Ovary (tissue), 9 donors: ENCODE measurements around the gene ATRNL1. TPM values are rescaled to one million over a fixed set of nuclear protein-coding genes. Genes with fewer than 3 reads are reported as not detected.

Experiments used
- DNase-seq, 5 donors: peaks; one replicate each; pipeline ENCODE4 v3.0.0-alpha.2; 2019 to 2020
- H3K27ac ChIP-seq, 2 donors: fragments of 200-600 bp; one replicate each; pipeline versions ENCODE4 v1.5.1 to v1.8.0; 2019 to 2022
- H3K27me3 ChIP-seq: fragments of 200-600 bp; one replicate; pipeline ENCODE4 v1.8.0; 2022
- H3K36me3 ChIP-seq: fragments of 200-600 bp; sonication (generic); one replicate; pipeline ENCODE4 v1.5.1; 2019
- H3K4me1 ChIP-seq: one replicate; pipeline ENCODE4 v1.8.1; 2013; ENCODE audit warnings: mild to moderate bottlenecking, moderate library complexity; ENCODE audit not compliant: insufficient read depth
- H3K4me3 ChIP-seq: fragments of 200-600 bp; sonication (generic); one replicate; pipeline ENCODE4 v1.5.1; 2017
- H3K9me3 ChIP-seq, 2 donors: fragments of 200-600 bp in 1 of 2; sonication (generic) in 1 of 2; one replicate each; pipeline versions ENCODE4 v1.5.1 to v1.8.1; 2013 to 2019; ENCODE audit warnings: mild to moderate bottlenecking in 1 of 2, moderate library complexity in 1 of 2
- CTCF ChIP-seq, 3 donors: fragments of 450-650 bp in 2 of 3; fragments of 200-600 bp in 1 of 3; IDR thresholded peaks; one replicate each; pipeline versions ENCODE4 v1.5.1 to v1.8.0; 2016 to 2022; ENCODE audit warnings: antibody characterized with exemption in 3 of 3, mild to moderate bottlenecking in 1 of 3
- EP300 ChIP-seq: sonication (generic); formaldehyde crosslinking; IDR thresholded peaks from one replicate; pipeline ENCODE4 v1.6.1; 2017; ENCODE audit warnings: antibody characterized with exemption
- POLR2A ChIP-seq: fragments of 450-650 bp; IDR thresholded peaks from one replicate; pipeline ENCODE4 v1.6.1; 2017; ENCODE audit warnings: antibody characterized with exemption, mild to moderate bottlenecking, moderate library complexity
- WGBS, 3 donors: extraction: QIAGEN DNeasy Blood & Tissue Kit in 1 of 3; methylation state at CpG; one replicate each; pipeline versions ENCODE4 v1.1.5 to v1.1.7; 2013 to 2017; 5-methylcytosine and 5-hydroxymethylcytosine counted together
- intact Hi-C, 4 donors: fragments of 100-400 bp; cut with DNase I; formaldehyde crosslinking; loops; one replicate each; pipeline versions ENCODE4 v1.11.0 to v1.15.1; 2022 to 2023
- polyA plus RNA-seq, 2 donors: library from polyadenylated mRNA; stranded (reverse); fragments of 200-250 nt in 1 of 2; fragments of 350-450 nt in 1 of 2; fragmentation: Illumina TruSeq in 1 of 2; extraction: RNeasy Lipid Tissue Mini Kit (QIAGEN cat#74804) in 1 of 2; gene quantifications; one replicate each; pipeline ENCODE4 v1.2.3, GENCODE V29; 2013 to 2014
- total RNA-seq, 7 donors: library from RNA; depleted of rRNA in 2 of 7; stranded (reverse); fragments of >200 nt in 2 of 7; fragmentation: NEBNext Ultra II Directional in 3 of 7; extraction: Animal tissue kit (Norgen Biotek cat#: 25700) in 3 of 7; gene quantifications; one replicate each; pipeline versions ENCODE4 v1.1.0 to v1.2.4, GENCODE V29; 2016 to 2023
- donor health status: DM: no; HTN: no; CAD: no; lungs with moderate emphysema.
- donor health status: DM: no; HTN: no; CAD: no.
- donor health status: Bipolar disorder and iron deficiency.
- donor health status: DM: yes; HTN: yes; CAD: no.
- donor health status: DM: no; HTN: no; CAD: no.
- donor health status: DM: yes; HTN: yes; CAD: no.

The ATRNL1 gene
- total and polyA plus RNA-seq, 9 donors: 8.1 to 119 (median 77.8) TPM

GRCh38 chr10:115971921-115972320 is 878.8 kb downstream of the ATRNL1 start:
- H3K27me3 ChIP-seq: no peaks in the 10 kb centered on the region
- H3K4me1 ChIP-seq: no peaks in the 10 kb centered on the region
- no peak for DNase-seq
- no peaks in the 10 kb centered on the region for H3K36me3 ChIP-seq
- H3K27ac ChIP-seq: no peak overlapping the region
- WGBS, 3 donors: 80 to 88% (median 84%) methylated on average over 6 of the region's 6 CpGs
- H3K4me3 ChIP-seq: no peak overlapping the region
- no peaks in the 10 kb centered on the region for H3K9me3 ChIP-seq
- intact Hi-C loops: no loop called here
- TF ChIP-seq CTCF (IDR thresholded peaks at IDR 0.05): no peak
- no peak for TF ChIP-seq EP300

DNA sequence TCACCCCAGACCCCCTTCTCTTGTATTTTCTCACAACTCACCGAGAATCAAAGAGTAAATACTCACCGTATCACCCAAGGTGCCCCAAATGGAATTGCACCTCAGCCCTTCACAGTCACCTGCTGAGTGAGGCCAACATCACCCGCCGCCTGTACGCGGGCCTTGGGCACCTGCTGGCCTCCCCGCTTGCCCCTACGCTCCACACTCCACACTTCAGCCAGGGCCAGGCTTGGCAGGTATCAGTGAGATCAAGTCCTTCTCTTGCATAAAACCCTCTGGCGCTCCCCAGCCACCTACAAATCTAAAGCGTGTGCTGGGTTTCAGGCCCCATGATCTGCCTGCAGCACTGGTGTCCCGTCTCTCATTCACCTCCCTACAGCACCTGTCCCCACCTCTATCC is 879.3 kb downstream of the ATRNL1 start:
- intact Hi-C loops: no loop called here
- Histone ChIP-seq H3K27ac (no peak overlapping the region), H3K36me3 (no peaks in the 10 kb centered on the region), H3K9me3 (no peaks in the 10 kb centered on the region), H3K27me3 (no peaks in the 10 kb centered on the region), H3K4me1 (no peaks in the 10 kb centered on the region), H3K4me3 (no peak overlapping the region)
- TF ChIP-seq EP300: no peak
- TF ChIP-seq POLR2A: no peak
- no peak for TF ChIP-seq CTCF (IDR thresholded peaks at IDR 0.05)
- 75 to 94% (median 90%) methylated on average over 11 of the region's 11 CpGs for WGBS, 3 donors
- no peak for DNase-seq

DNA sequence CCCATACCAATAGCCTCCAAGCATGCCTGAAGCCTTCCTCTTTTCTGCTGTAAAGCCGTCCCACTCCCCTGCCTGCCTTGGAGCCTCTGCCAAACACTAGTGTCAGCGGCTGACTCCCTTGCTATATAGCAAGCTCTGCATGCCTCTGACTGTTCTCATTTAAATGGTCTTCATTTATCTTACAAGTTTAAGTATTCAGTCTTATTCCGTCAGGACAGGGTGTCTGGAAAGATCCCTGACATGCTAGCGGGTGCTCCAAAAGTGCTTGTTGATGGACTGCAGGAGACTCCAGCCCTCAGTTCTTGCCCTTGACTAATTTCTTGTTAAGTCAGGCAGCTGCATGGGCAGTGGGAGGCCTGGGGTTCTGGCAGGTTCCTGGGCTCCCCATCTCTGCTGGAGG is 881.2 kb downstream of the ATRNL1 start:
- no peaks in the 10 kb centered on the region for H3K27me3 ChIP-seq
- H3K4me1 ChIP-seq: no peaks in the 10 kb centered on the region
- 89 to 99% (median 94%) methylated on average over 4 of the region's 4 CpGs for WGBS, 3 donors
- TF ChIP-seq CTCF (IDR thresholded peaks at IDR 0.05): no peak
- no peak for TF ChIP-seq EP300
- TF ChIP-seq POLR2A: no peak
- no peaks in the 10 kb centered on the region for H3K9me3 ChIP-seq
- DNase-seq: no peak
- intact Hi-C loops: no loop called here
- H3K36me3 ChIP-seq: no peaks in the 10 kb centered on the region
- H3K4me3 ChIP-seq: no peak overlapping the region
- H3K27ac ChIP-seq: no peak overlapping the region

GRCh38 chr10:115974816-115975430 is 881.8 kb downstream of the ATRNL1 start:
- Histone ChIP-seq H3K4me1 (no peaks in the 10 kb centered on the region), H3K36me3 (no peaks in the 10 kb centered on the region), H3K27ac (no peak overlapping the region), H3K9me3 (no peaks in the 10 kb centered on the region), H3K27me3 (no peaks in the 10 kb centered on the region), H3K4me3 (no peak overlapping the region)
- intact Hi-C loops: no loop called here
- no peak for DNase-seq
- no peak for TF ChIP-seq CTCF (IDR thresholded peaks at IDR 0.05)
- 36 to 51% (median 47%) methylated on average over 9 of the region's 9 CpGs for WGBS, 3 donors
